ENCODE measurements around the gene GMEB1.
"Not testable (repeated sequence)": the region's sequence is repeated elsewhere in the genome, so short reads cannot be mapped to it uniquely, and the experiment has no call there.

The GMEB1 gene

GRCh38 chr1:28671254-28671780, 2.7 kb downstream of the GMEB1 start:
- H3K36me3 ChIP-seq: peaks cover 3% of the 10 kb centered on the region; the same call in 1 of the 2 replicates
- no peaks in the 10 kb centered on the region for H3K9me3 ChIP-seq (ENCODE audit: severe bottlenecking)
- no peak for TF ChIP-seq CTCF (IDR thresholded peaks at IDR 0.05; ENCODE audit: low read depth, low read length)
- no peak overlapping the region for H3K4me3 ChIP-seq (ENCODE audit: low read depth, low read length)
- H3K27ac ChIP-seq: no peak overlapping the region
- no peak for DNase-seq
- no peaks in the 10 kb centered on the region for H3K27me3 ChIP-seq (ENCODE audit: insufficient read depth, low read depth, severe bottlenecking)

- not testable (repeated sequence) for DNase-seq; H3K27ac ChIP-seq; H3K4me3 ChIP-seq (ENCODE audit: low read depth, low read length); H3K27me3 ChIP-seq (ENCODE audit: insufficient read depth, low read depth, severe bottlenecking); H3K36me3 ChIP-seq; H3K9me3 ChIP-seq (ENCODE audit: severe bottlenecking)
Measured at GRCh38 chr1:28672971-28673370, 4.4 kb downstream of the GMEB1 start.

- Histone ChIP-seq H3K27me3 (ENCODE audit: insufficient read depth, low read depth, severe bottlenecking) (no peaks in the 10 kb centered on the region), H3K4me3 (ENCODE audit: low read depth, low read length) (no peak overlapping the region), H3K36me3 (peaks cover 3% of the 10 kb centered on the region), H3K27ac (no peak overlapping the region), H3K9me3 (ENCODE audit: severe bottlenecking) (no peaks in the 10 kb centered on the region)
- no peak for DNase-seq
- no peak for TF ChIP-seq CTCF (IDR thresholded peaks at IDR 0.05; ENCODE audit: low read depth, low read length)
Measured at GRCh38 chr1:28675924-28676257, 7.3 kb downstream of the GMEB1 start.

GRCh38 chr1:28680151-28680550, 11.6 kb downstream of the GMEB1 start:
- no peak for TF ChIP-seq CTCF (IDR thresholded peaks at IDR 0.05; ENCODE audit: low read depth, low read length)
- Histone ChIP-seq H3K27ac (no peak overlapping the region), H3K4me3 (ENCODE audit: low read depth, low read length) (no peak overlapping the region), H3K36me3 (peaks cover 17% of the 10 kb centered on the region), H3K9me3 (ENCODE audit: severe bottlenecking) (no peaks in the 10 kb centered on the region), H3K27me3 (ENCODE audit: insufficient read depth, low read depth, severe bottlenecking) (no peaks in the 10 kb centered on the region)
- no peak for DNase-seq

- H3K27me3 ChIP-seq (ENCODE audit: insufficient read depth, low read depth, severe bottlenecking): no peaks in the 10 kb centered on the region
- no peak for TF ChIP-seq CTCF (IDR thresholded peaks at IDR 0.05; ENCODE audit: low read depth, low read length)
- no peak overlapping the region for H3K4me3 ChIP-seq (ENCODE audit: low read depth, low read length)
- no peak overlapping the region for H3K27ac ChIP-seq
- H3K9me3 ChIP-seq (ENCODE audit: severe bottlenecking): no peaks in the 10 kb centered on the region
- H3K36me3 ChIP-seq: peaks cover 26% of the 10 kb centered on the region
- DNase-seq: no peak
Measured at GRCh38 chr1:28682840-28683239, 14.3 kb downstream of the GMEB1 start.

- Histone ChIP-seq H3K27me3 (ENCODE audit: insufficient read depth, low read depth, severe bottlenecking) (no peaks in the 10 kb centered on the region), H3K36me3 (peaks cover 26% of the 10 kb centered on the region), H3K27ac (no peak overlapping the region), H3K4me3 (ENCODE audit: low read depth, low read length) (no peak overlapping the region), H3K9me3 (ENCODE audit: severe bottlenecking) (no peaks in the 10 kb centered on the region)
- no peak for TF ChIP-seq CTCF (IDR thresholded peaks at IDR 0.05; ENCODE audit: low read depth, low read length)
- no peak for DNase-seq
Measured at GRCh38 chr1:28684937-28685336, 16.4 kb downstream of the GMEB1 start.

- H3K27ac ChIP-seq; DNase-seq; H3K4me3 ChIP-seq (ENCODE audit: low read depth, low read length); H3K9me3 ChIP-seq (ENCODE audit: severe bottlenecking); H3K27me3 ChIP-seq (ENCODE audit: insufficient read depth, low read depth, severe bottlenecking): not testable (repeated sequence)
- H3K36me3 ChIP-seq: peaks cover 25% of the 10 kb centered on the region
Measured at GRCh38 chr1:28691627-28692026, 23.0 kb downstream of the GMEB1 start.
